GM12875 (cell line): Measurements from ENCODE around the gene MAPKAP1.

Experiments
- H3K4me3 ChIP-seq: one replicate; pipeline ENCODE4 v1.5.1; 2011; ENCODE audit warnings: low read depth, low read length, control low read depth
- TF ChIP-seq, protein P1 (sequence below): IDR thresholded peaks from 2 replicates; pipeline ENCODE4 v1.5.1; 2011; ENCODE audit warnings: low read depth, mild to moderate bottlenecking, control low read depth, inconsistent platforms, low read length, moderate library complexity, borderline replicate concordance; ENCODE audit not compliant: insufficient read depth

MAPKAP1 gene

DNA sequence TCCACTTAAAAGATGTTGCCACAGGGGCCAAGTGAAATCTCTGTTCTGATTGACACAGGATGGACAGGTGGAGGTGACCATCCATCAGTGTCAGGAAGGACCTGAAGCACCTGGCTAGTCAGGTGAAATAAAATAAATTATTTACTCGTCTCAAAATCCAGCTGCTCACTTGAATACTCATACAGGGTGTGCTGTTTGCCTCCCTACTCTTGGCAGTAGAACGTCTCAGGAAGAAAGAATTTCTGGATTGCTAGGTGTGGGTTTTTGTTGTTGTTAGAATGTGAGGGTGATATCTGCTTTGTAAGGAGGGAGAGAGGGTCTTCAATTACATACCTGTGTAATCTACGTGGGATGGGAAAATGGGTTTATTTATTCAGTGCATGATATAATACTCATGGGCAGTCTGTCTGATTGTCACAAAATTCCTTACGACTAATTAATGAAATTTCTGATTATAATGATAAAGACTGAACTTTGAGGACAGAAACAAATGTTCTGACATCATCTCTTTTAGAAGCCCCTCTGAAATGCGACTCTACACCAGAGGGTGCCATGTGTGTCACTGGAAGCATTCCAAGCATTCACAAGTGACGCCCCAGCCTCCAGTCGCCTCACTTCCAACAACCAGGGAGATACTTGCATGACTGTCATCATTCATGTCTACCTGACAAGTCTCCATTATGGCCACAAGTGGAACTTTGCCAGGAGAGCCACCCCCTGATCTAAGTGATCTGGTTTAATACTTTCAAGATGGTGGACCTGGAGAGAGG lies 227.0 kb downstream of the MAPKAP1 start:
- no peak overlapping the region for H3K4me3 ChIP-seq
- TF ChIP-seq, protein P1, sequence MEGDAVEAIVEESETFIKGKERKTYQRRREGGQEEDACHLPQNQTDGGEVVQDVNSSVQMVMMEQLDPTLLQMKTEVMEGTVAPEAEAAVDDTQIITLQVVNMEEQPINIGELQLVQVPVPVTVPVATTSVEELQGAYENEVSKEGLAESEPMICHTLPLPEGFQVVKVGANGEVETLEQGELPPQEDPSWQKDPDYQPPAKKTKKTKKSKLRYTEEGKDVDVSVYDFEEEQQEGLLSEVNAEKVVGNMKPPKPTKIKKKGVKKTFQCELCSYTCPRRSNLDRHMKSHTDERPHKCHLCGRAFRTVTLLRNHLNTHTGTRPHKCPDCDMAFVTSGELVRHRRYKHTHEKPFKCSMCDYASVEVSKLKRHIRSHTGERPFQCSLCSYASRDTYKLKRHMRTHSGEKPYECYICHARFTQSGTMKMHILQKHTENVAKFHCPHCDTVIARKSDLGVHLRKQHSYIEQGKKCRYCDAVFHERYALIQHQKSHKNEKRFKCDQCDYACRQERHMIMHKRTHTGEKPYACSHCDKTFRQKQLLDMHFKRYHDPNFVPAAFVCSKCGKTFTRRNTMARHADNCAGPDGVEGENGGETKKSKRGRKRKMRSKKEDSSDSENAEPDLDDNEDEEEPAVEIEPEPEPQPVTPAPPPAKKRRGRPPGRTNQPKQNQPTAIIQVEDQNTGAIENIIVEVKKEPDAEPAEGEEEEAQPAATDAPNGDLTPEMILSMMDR, result no peak

- TF ChIP-seq, protein P1, result no peak
- no peak overlapping the region for H3K4me3 ChIP-seq
These were observed 229.9 kb downstream of the MAPKAP1 start for GRCh38 chr9:125477089-125477544.

DNA sequence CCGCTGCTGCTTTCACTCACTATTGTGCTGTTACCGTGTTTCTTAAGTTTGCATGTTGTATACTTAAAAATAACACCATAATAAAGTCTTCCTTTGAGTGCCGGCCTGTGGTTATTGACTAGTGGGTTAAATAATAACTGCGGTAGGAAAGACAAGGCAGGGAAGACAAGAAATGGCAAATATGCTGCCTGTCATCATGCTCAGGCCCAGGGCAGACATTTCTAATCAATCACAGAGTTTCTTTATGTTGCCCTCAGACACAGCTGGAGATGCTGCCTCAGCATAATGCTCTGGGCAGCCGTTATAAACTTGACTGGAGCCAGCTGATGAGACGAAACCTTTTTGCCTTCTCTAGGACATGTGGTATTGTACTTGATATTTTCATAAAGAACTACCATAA lies 230.4 kb downstream of the MAPKAP1 start:
- TF ChIP-seq, protein P1, result no peak
- H3K4me3 ChIP-seq, result no peak overlapping the region

GRCh38 chr9:125475385-125475784 lies 231.6 kb downstream of the MAPKAP1 start:
- TF ChIP-seq, protein P1, result no peak
- no peak overlapping the region for H3K4me3 ChIP-seq

GRCh38 chr9:125472926-125473701 lies 233.9 kb downstream of the MAPKAP1 start:
- TF ChIP-seq, protein P1, result no peak
- H3K4me3 ChIP-seq, result no peak overlapping the region

DNA sequence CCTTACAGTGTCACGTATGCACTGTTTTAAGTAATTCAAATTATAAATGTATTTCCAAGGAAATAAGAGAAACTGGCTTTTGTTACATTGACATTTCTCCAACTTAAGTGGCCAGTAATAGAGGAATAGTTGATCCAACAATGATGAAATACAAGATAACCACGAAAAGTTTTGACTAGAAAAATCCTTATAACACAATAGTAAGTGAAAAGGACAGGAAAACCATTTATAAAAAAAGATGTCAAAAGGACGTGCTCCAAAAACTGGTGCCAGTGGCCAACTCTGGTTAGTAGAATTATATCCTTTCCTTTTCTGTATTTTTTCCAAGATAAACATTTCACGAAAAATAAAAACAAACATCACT lies 234.5 kb downstream of the MAPKAP1 start:
- TF ChIP-seq, protein P1, result no peak
- no peak overlapping the region for H3K4me3 ChIP-seq
